Stomach (tissue), 9 donors: ENCODE measurements around the gene SYTL5. TPM values are rescaled to one million over a fixed set of nuclear protein-coding genes. Genes with fewer than 3 reads are reported as not detected.
A peak's percentile ranks its signal among the peaks of the same experiment; 100 is the strongest.

ENCODE experiments used
- DNase-seq, 2 donors: peaks; one replicate each; pipeline versions ENCODE4 v3.0.0 to v3.0.0-alpha.2; 2013 to 2019
- H3K27ac ChIP-seq, 5 donors: fragments of 200-600 bp in 4 of 5; sonication (generic) in 4 of 5; one replicate each; pipeline ENCODE4 v1.5.1; 2013 to 2019; ENCODE audit warnings: mild to moderate bottlenecking in 1 of 5, moderate library complexity in 1 of 5
- H3K27me3 ChIP-seq, 3 donors: fragments of 200-600 bp; sonication (generic); one replicate each; pipeline ENCODE4 v1.5.1; 2017 to 2019; ENCODE audit warnings: mixed run types in 1 of 3
- H3K36me3 ChIP-seq, 4 donors: fragments of 200-600 bp; sonication (generic); 1 replicate in 3 of 4; 2 replicates in 1 of 4; pipeline ENCODE4 v1.5.1; 2016 to 2019
- H3K4me1 ChIP-seq, 4 donors: fragments of 200-600 bp; sonication (generic); one replicate each; pipeline ENCODE4 v1.5.1; 2016 to 2019
- H3K4me3 ChIP-seq, 4 donors: fragments of 200-600 bp; sonication (generic) in 3 of 4; one replicate each; pipeline ENCODE4 v1.5.1; 2016 to 2019; ENCODE audit warnings: mild to moderate bottlenecking in 1 of 4
- H3K9me3 ChIP-seq, 4 donors: fragments of 200-600 bp; sonication (generic); one replicate each; pipeline ENCODE4 v1.5.1; 2016 to 2019
- CTCF ChIP-seq, 7 experiments: fragments of 450-650 bp in 4 of 7; fragments of 200-600 bp in 3 of 7; sonication (generic) in 3 of 7; IDR thresholded peaks; one replicate each; pipeline ENCODE4 v1.5.1; 2016 to 2019; ENCODE audit warnings: antibody characterized with exemption in 7 of 7, control low read depth in 2 of 7, mild to moderate bottlenecking in 1 of 7
- EP300 ChIP-seq: sonication (generic); formaldehyde crosslinking; IDR thresholded peaks from one replicate; pipeline ENCODE4 v1.6.1; 2017; ENCODE audit warnings: antibody characterized with exemption
- POLR2A ChIP-seq, 4 donors: fragments of 450-650 bp; IDR thresholded peaks; one replicate each; pipeline ENCODE4 v1.6.1; 2016; ENCODE audit warnings: antibody characterized with exemption in 4 of 4, control low read depth in 2 of 4, mild to moderate bottlenecking in 1 of 4, moderate library complexity in 1 of 4
- POLR2AphosphoS5 ChIP-seq, 3 donors: sonication (generic); formaldehyde crosslinking; IDR thresholded peaks; one replicate each; pipeline ENCODE4 v1.6.1; 2016; ENCODE audit warnings: antibody characterized with exemption in 3 of 3
- WGBS, 5 donors: extraction: QIAGEN DNeasy Blood & Tissue Kit in 3 of 5; methylation state at CpG; one replicate each; pipeline versions ENCODE4 v1.1.5 to v1.1.7; 2013 to 2018; 5-methylcytosine and 5-hydroxymethylcytosine counted together
- intact Hi-C: fragments of 100-400 bp; cut with DNase I; formaldehyde crosslinking; loops from one replicate; pipeline ENCODE4 v1.15.1; 2023; ENCODE audit warnings: low total_unique reads
- polyA plus RNA-seq, 3 donors: library from polyadenylated mRNA; stranded (reverse); fragments of 200-250 nt; gene quantifications; one replicate each; pipeline ENCODE4 v1.2.3, GENCODE V29; 2013
- total RNA-seq, 5 donors: library from RNA; depleted of rRNA; stranded (reverse); fragments of >200 nt; gene quantifications; one replicate each; pipeline versions ENCODE4 v1.1.0 to v1.2.3, GENCODE V29; 2014 to 2016
- donor health status: healthy with polysubstance abuse.
- donor health status: Bipolar disorder and iron deficiency.
- donor health status: healthy.

The SYTL5 gene
- total and polyA plus RNA-seq, 8 donors: under 0.01 to 18.9 (median 4.9) TPM

- Histone ChIP-seq H3K9me3 (peaks cover 0 to 3% (median 0%) of the 10 kb centered on the region in 4 donors), H3K36me3 (no peaks in the 10 kb centered on the region), H3K27me3 (no peaks in the 10 kb centered on the region), H3K4me3 (no peak overlapping the region), H3K4me1 (peaks cover 0 to 13% (median 4%) of the 10 kb centered on the region in 4 donors), H3K27ac (no peak overlapping the region)
- no peak for DNase-seq
- TF ChIP-seq POLR2A (IDR thresholded peaks at IDR 0.05) (no peak), CTCF (IDR thresholded peaks at IDR 0.05) (no peak), EP300 (no peak), POLR2AphosphoS5 (IDR thresholded peaks at IDR 0.05) (no peak)
- intact Hi-C loops: no loop called here
These were observed 3.3 kb downstream of the SYTL5 start for GRCh38 chrX:38009641-38010040.

- Histone ChIP-seq H3K4me3 (no peak overlapping the region), H3K4me1 (no peaks in the 10 kb centered on the region), H3K27me3 (no peaks in the 10 kb centered on the region), H3K9me3 (peaks cover 0 to under 1% (median 0%) of the 10 kb centered on the region in 4 donors), H3K27ac (peak overlapping the region in 1 of 5 donors; percentile 61), H3K36me3 (no peaks in the 10 kb centered on the region)
- TF ChIP-seq POLR2A (IDR thresholded peaks at IDR 0.05): no peak
- WGBS, 5 donors: 23 to 43% (median 35%) methylated on average over 8 of the region's 8 CpGs
- peak; percentile 32 to 48 for DNase-seq
- intact Hi-C loops: no loop called here
These were observed 12.5 kb downstream of the SYTL5 start for GRCh38 chrX:38018766-38019425.

- peaks cover 0 to 8% (median 2%) of the 10 kb centered on the region in 4 donors for H3K9me3 ChIP-seq
- WGBS, 5 donors: 26 to 59% (median 43%) methylated on average over 1 of the region's 1 CpG
- H3K4me3 ChIP-seq: no peak overlapping the region
- no peak for DNase-seq
- TF ChIP-seq POLR2AphosphoS5 (IDR thresholded peaks at IDR 0.05): no peak
- no peak for TF ChIP-seq EP300
- TF ChIP-seq CTCF (IDR thresholded peaks at IDR 0.05): no peak
- H3K4me1 ChIP-seq: no peaks in the 10 kb centered on the region
- no peaks in the 10 kb centered on the region for H3K36me3 ChIP-seq
- H3K27ac ChIP-seq: no peak overlapping the region
- intact Hi-C loops: no loop called here
- no peaks in the 10 kb centered on the region for H3K27me3 ChIP-seq
These were observed 21.9 kb downstream of the SYTL5 start for GRCh38 chrX:38028300-38028699.

GRCh38 chrX:38036466-38036865, 30.1 kb downstream of the SYTL5 start:
- WGBS, 5 donors: 86 to 96% (median 92%) methylated on average over 2 of the region's 2 CpGs
- Histone ChIP-seq H3K36me3 (no peaks in the 10 kb centered on the region), H3K9me3 (no peaks in the 10 kb centered on the region), H3K4me3 (no peak overlapping the region), H3K27ac (no peak overlapping the region), H3K4me1 (no peaks in the 10 kb centered on the region), H3K27me3 (no peaks in the 10 kb centered on the region)
- TF ChIP-seq EP300: no peak
- no peak for TF ChIP-seq POLR2A (IDR thresholded peaks at IDR 0.05)
- no peak for TF ChIP-seq CTCF (IDR thresholded peaks at IDR 0.05)
- no peak for TF ChIP-seq POLR2AphosphoS5 (IDR thresholded peaks at IDR 0.05)
- no peak for DNase-seq
- intact Hi-C loops: no loop called here

- Histone ChIP-seq H3K36me3 (no peaks in the 10 kb centered on the region), H3K9me3 (no peaks in the 10 kb centered on the region), H3K4me1 (no peaks in the 10 kb centered on the region), H3K27me3 (no peaks in the 10 kb centered on the region), H3K27ac (peak overlapping the region in 1 of 5 donors; percentile 38), H3K4me3 (no peak overlapping the region)
- intact Hi-C loops: no loop called here
- DNase-seq: no peak
- 15 to 37% (median 27%) methylated on average over 2 of the region's 2 CpGs for WGBS, 5 donors
- no peak for TF ChIP-seq EP300
- no peak for TF ChIP-seq POLR2AphosphoS5 (IDR thresholded peaks at IDR 0.05)
- TF ChIP-seq POLR2A (IDR thresholded peaks at IDR 0.05): no peak
- TF ChIP-seq CTCF (IDR thresholded peaks at IDR 0.05): no peak
These were observed 32.1 kb downstream of the SYTL5 start for GRCh38 chrX:38038501-38038900.
